Left hindlimb (tissue), 1 donor: Measurements from ENCODE around the gene MDFIC.
A peak's percentile ranks its signal among the peaks of the same experiment; 100 is the strongest.
"Not testable (repeated sequence)": the region's sequence is repeated elsewhere in the genome, so short reads cannot be mapped to it uniquely, and the experiment has no call there.

Source experiments
- DNase-seq: peaks from one replicate; pipeline ENCODE4 v3.0.0-alpha.2; 2018

Gene MDFIC, protein sequence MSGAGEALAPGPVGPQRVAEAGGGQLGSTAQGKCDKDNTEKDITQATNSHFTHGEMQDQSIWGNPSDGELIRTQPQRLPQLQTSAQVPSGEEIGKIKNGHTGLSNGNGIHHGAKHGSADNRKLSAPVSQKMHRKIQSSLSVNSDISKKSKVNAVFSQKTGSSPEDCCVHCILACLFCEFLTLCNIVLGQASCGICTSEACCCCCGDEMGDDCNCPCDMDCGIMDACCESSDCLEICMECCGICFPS

DNA sequence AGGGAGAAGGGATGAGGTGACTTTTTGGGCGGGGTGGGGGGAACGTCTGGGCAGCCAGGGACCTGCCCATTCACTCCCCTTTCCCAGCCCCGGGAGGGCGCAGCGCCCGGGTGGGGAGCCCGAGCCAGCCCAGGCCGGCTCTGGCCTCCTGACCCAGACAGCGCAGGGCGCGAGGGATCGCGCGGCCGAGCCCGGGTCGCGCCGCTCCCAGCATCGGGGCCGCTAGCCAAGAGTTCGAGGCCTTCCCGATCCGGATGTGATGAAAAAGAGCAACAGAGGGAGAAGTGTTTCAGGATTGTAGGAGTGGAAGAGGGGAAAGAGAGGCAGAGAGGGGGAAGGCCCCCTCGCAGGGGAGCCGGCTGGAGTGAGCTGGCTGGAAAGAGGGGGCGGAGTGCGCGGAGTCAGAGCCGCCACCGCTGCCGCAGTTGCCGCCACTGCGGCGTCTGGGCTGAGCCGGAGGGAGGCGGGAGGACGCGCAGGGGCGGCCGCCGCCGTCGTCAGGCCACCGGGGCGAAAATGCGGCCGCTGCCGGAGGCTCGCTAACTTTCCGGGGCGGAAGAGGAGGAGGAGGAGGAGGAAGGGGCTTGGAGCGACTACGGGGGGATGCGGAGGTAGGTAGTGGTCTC, at the start of gene MDFIC:
Gene MDFIC, plus strand, starts transcription at position 69 of the 626 bp plus-strand sequence. CDS start 940 bp downstream, outside the sequence.
- peak; percentile 86 for DNase-seq

DNA sequence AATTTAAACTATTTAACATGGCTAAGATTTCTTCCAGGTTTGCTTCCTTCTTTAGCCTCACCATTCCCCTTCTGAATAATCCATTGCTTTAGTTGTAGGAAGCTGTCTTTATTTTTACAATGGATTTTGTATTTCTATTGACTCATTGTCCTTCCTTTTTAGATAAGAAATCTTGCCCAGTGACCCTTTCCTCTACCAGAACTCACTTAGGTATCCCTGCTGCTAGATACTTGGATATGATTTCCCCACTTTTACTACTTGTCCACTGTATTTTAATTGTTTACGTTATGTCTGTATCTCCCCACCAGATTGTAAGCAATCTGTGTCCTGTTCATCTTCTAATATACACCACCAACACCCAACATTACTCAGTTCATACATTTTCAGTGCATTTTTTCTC, 47.7 kb upstream of the MDFIC start:
- no peak for DNase-seq

DNA sequence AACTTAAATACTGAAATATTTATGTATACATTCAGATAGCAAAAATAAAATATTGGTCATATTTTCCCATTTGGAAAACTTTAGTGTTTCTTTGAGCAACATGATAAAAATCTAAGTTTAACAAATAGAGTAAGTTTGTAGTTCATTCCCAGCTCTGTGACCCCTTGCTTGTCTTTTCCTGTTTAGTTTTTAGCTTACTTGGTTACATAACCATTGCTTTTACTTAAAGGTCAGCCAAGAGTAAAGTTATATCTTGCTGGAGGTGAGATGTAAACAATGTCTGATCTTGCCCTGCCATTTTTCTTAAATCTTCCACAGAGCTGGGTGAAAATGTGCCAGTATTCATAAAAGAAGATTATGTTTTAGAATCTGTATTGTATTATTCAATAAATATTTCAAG, 46.7 kb upstream of the MDFIC start:
- no peak for DNase-seq

DNA sequence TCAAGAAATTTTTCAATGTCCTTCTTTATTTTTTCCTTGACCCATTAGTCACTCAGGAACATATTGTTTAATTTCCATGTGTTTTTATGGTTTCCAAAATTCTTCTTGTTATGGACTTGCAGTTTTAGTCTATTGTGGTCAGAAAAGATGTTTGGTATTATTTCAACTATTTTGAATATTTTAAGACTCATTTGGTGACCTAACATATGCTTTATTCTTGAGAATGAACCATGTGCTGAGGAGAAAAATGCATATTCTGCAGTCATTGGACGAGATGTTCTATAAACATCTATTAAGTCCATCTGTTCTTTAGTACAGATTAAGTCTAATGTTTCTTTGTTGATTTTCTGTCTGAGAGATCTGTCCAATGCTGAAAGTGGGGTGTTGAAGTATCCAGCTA, 42.3 kb upstream of the MDFIC start:
- DNase-seq: no peak

DNA sequence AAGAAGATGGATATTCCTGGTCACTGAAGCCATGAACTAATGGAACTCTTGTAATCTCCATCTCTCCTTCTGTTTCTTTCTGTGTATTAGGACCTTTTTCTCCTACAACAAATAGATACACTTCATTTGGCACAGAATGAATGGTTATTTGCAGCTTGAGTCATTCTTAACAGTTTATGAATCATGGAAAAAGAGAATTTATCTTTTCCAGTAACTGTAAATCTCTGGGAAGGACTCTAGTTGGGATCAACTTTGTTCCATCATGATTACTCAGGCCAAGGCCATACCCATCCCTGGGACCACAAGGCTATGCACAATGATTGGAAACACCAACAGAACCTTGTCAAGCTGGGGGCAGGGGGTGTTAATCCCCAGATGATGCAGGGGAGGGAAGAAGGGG, 36.1 kb upstream of the MDFIC start:
- no peak for DNase-seq

DNA sequence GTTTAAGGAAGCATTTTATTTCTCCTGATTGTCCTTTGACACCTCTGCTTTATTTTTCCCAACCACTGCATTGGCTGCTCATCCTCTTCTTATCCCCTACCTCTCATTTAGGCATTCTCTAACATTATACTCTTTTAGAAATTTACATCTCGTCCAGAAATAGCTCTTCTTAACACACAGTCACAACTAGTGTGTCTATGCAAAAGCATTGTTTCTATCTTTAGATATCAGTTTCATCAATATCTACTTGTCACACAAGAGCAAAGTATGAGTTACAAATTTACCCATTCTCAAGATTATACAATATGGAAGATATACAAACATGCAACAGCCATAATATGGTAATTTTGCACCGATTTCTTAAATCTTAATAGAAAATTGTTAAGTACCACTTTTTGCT, 35.7 kb upstream of the MDFIC start:
- DNase-seq: no peak

DNA sequence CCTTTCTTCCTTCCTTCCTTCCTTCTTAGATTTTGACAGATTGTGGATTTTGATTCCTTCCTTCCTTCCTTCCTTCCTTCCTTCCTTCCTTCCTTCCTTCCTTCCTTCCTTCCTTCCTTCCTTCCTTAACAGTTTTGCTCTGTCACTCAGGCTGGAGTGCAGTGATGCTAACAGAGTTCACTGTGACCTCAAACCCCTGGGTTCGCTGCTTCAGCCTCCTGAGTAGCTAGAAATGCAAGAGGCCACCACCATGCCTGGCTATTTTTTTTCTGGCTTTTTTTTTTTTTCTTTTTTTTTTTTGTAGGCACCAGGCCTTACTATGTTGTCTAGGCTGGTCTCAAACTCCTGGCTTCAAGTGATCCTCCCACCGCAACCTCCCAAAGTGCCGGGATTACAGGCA, 32.8 kb upstream of the MDFIC start:
- not testable (repeated sequence) for DNase-seq

DNA sequence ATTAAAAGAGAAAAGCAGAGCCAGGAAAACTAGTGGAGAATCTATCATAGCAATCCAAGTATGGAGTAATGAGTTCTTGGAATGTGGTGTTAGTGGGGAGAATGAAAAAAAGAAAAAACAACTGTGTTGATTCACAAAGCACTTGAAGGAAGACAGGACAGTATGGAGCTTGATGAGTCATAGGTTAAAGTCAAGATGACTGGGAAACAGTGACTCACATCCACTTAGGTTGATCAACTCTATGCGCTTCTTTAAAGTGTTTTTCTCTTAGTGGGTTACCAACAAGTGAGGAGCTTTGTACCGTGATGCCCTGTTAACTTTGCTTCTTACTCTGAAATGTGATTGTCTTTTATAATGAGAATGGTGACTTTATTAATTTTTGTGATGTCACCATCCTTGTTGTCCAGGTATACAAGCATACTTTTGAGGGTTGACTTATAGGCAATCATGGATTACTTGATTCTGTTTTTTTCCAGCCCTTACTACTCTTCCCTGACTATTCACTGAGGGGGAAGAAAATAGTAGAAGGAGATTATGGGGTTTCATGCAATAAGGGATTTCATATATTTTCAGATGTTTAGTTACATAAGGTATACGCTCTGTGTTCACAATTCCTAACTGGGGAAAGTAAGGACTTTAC, 32.1 kb upstream of the MDFIC start:
- no peak for DNase-seq

DNA sequence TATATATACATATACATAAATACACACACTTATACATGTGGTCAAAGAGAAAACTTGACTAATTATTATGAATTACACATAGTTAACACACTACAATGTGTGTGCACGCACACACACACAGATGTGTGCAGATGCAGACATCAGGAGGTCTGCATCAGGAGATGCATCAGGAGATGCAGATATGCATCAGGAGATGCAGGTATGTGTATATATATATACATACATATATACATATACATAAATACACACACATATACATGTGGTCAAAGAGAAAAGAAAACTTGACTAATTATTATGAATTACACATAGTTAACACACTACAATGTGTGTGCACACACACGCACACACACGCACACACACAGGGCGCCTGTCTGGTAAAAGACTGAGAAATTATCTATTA, 31.3 kb upstream of the MDFIC start:
- DNase-seq: no peak

DNA sequence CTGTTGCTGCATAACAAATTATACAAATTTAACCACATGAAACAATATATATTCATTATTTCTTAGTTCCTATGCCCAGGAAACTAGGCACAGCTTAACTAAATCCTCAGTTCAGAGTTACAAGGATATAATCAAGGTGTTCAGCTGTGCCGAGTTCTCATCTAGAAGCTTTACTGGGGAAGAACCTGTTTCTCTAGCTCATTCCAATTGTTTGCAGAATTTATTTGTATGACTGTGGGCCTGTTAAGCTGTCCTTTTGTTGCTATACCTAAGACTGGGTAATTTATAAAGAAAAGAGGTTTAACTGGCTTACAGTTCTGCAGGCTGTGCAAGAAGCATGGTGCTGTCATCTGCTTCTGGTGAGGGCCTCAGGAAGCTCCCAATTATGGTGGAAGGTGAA, 21.8 kb upstream of the MDFIC start:
- DNase-seq: no peak

DNA sequence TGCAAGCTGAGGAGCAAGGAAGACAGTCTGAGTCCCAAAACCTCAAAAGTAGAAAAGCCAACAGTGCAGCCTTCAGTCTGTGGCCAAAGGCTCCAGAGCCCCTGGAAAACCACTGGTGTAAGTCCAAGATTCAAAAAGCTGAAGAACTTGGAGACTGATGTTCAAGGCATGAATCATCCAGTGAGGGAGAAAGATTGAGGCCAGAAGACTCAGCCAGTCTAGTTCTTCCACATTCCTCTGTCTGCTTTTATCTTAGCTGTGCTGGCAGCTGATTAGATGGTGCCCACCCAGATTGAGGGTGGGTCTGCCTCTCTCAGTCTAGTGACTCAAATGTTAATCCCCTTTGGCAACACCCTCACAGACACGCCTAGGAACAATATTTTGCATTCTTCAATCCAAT, 20.1 kb upstream of the MDFIC start:
- no peak for DNase-seq

DNA sequence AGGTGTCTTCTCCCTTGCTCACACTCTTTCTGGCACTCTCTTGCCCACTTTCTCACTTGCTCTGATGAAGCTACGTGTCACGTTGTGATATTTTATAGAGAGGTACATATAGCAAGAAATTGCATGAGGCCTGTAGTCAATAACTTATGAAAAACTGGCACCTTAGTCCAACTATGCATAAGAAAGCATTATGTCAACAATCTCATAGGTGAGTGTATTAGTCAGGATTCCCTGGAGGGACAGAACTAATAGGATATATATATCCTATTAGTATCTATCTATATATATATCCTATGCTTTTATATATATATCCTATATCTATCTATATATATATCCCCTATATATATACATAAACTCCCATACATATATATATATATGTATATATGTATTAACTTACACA, 18.8 kb upstream of the MDFIC start:
- DNase-seq: no peak

DNA sequence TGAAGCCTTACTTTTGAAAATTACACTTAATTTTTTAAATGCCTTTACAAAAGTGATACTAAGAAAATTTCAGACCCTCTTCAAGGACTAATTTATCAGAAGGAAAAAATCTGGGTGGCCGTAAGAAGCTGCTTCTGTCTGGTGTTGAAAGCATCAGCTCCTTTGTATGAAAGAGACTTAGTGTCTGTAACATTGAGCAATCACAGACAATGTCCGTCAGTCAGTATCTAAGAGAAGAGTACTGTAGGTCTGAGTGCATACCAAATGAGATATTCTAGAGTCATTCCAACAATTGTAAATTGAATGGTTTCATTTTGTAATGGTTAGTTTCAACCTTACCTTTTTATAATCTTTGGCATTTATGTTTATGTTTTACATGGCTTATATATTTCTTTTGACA, 11.1 kb upstream of the MDFIC start:
- no peak for DNase-seq

DNA sequence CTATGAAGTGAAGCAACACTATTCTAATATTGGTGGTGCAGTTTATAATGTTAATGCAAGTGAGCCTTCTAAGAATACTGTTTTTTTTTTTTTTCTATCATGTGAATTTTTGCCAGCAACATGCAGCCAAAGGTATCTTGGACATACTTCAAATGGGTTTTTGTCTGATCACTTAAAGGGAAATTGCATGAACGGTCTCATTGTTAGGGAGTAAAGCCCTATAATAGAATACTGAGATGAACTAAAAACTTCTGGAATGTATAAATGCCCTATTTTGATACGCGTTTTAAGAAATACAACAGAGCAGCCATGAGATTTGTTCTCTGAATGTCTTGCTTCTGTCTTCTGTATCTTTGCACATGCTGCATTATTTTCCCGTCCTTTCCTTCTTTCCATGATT, 10.5 kb upstream of the MDFIC start:
- DNase-seq: no peak

DNA sequence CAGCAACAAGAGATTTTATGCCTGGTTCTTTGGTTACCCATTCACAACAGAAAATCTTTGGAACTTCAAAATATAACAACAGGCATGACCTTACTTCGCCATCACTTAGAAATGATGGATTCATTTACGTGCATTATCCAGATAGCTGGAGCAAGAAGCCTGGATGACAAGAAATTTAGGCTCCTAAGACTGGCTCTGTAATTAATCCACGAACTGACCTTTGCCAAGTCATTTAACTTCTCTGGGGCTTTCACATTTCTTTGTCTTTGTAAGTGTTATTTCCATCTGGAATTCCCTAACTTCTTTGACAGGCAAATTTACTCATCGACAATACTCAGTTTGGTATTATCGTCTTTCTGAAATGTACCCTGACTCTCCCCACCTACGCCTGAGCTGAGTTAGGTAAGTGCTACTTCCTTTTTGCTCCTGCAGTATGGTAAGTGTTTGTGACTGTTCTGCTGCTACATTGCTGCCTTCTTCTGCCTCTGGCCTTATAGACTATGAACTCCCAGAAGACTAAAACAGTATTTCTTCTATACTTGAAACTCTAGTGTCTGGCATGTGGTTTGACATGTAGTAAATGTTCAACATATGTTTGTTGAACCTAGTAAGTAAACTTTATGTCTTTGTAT, 5.5 kb upstream of the MDFIC start:
- no peak for DNase-seq

DNA sequence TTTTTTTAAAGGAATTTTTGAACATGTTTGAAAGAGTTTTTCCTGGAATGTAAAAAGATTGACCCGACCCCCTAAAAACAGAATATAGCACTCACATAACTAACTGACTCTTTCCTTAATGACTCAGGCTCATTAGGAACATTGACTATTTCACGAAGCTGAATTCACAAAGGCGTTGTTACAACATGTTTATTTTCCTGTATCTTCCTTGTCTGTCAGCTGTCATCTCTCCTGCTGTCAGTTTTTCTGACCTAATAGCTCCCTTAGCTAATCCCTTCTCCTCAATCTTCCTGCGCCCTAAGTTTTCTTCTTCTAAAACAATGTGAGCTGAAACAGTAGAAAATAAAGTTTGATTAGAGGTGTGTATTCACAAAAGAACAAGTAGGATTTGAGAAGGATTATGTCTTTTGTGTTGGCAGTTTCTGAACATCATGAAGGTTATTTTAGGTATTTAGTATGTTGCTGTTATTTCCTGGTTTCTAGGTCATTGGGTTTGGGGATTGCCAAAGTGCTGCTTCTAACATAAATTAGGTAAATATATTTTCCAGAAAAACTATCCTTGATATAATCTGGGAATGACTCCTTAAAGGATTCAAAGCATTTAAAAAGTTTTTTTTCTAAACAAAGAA, 4.6 kb upstream of the MDFIC start:
- DNase-seq: no peak

DNA sequence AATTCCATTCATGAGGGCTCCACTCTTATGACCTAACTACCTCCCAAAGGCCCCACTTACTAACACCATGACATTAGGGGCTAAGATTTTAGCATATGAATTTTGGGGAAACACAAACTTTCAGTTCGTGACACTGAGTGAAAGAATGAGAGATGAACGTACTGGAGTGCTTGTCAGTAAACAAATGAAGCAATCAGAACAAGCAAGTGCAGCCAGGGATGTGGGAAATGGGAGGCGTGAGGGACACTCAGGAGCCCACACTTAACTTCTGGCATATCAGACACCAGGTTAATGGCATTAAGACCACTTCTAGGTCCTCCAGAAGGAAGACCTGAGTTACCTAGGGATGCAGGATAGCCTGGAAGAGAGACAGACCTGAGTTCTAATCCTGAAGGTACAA, 2.3 kb upstream of the MDFIC start:
- DNase-seq: no peak

DNA sequence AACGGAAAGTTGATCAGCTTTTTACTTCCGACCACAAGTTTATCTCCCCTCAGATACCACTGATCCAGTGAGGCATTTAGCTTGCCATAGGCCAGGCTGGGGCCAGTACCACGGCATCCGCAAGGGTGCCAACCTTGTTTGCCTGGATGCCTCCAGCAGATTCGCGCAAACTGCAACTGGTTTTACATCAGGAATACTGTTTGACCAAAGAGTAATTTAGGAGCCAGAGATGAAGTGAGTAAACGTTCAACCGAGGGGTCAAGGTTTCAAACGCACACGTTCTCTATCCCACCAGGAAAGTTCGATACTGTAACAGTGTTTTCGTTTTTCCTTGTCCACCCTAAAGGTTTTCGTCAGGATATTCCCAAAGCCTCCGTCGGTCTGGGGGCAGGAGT, 266 bp upstream of the MDFIC start:
- no peak for DNase-seq

DNA sequence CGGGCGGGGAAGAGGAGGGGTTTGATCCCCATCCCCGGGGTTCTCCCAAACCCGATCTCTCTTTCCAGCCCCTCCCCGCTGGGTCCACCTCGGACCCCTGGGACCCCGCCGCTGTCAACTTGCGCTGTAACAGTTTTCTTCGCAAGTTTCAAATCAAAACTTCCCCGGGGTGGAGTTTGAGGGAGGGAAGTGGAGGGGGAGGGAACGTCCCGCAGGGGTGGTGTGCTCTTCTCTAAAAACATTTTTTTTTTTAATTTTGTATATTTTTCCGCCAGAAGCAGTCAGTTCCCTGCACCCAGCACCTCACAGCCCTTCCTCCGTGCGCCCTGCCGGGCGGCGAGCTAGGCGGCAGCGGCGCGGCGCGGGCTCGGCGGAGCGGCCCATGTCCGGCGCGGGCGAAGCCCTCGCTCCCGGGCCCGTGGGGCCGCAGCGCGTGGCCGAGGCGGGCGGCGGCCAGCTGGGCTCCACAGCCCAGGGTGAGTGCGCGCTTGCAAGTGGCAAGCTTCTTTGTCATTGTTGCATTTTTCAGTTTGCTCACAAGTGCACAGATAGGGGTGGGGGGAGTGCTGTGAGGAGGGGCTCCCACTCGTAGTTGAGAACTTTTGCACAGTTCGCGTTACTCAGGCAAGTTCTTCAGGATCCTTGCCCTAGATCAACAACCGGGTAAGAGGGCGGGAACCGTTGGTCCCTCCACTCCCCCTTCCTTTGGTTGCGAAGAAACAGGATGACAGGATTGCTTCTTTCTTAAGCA, 933 bp downstream of the MDFIC start:
- peak; percentile 75 for DNase-seq

DNA sequence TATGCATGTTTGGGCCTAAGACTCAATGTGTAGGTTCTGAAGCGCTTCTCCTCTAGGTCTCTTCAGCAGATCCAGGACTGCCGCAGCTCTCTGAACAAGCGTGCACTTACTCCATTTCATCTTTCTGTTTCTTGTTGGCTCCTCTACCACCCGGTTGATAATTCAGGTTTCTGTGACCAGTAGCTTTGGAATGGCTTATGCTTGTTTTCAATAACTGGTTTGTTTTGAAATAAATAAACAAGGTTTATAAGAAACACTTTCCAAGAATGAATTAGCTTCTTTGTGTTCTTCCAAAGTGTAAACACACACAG, 1.5 kb downstream of the MDFIC start:
- DNase-seq: no peak

DNA sequence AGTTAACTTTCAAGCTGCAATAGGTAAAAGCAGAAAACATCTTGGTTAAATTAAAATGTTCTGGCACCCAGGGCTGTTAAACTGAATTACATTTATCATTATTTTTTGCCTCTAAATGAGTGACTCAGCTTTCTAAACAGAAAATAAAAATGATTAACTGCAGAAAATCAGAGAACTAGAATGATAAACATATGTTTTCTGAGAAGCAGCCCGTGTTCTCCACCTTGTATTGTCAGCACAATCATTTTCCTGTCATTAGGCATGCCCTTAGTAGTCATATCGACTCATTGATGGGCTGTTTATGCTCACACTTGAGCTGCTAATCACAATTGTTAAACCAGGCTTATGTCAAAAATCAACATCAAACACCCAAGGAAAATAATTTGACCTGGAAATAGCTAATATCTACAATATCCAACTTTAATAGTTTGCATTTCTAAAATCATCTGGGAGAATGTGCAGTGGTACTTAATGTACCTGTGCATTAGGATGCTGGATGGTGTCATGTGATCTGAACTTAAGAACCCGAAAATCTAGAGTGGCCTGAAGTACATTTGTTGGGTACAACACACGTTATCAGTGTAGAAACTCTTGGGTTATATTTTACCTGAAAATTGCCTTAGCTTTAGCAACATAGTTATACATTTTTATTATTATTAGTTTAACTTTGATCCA, 2.3 kb downstream of the MDFIC start:
- no peak for DNase-seq

DNA sequence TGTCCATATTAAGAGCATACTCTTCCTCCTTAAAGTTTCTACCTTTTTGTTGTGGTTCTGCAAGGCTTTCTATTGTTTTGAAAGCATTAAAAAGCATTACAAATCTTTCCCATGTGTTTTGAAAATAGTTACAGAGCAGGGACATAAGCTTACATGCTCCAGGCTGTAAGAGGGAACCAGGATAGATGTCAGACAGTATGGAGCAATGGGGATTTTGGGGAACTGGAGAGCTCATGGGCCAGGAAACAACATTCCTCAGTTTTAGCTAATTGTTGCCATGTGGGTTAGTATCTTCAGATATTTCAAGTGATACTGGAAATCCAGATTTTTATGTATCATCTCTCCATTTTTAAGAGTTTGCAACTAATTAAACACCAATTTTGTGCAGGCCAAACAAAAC, 3.5 kb downstream of the MDFIC start:
- no peak for DNase-seq

DNA sequence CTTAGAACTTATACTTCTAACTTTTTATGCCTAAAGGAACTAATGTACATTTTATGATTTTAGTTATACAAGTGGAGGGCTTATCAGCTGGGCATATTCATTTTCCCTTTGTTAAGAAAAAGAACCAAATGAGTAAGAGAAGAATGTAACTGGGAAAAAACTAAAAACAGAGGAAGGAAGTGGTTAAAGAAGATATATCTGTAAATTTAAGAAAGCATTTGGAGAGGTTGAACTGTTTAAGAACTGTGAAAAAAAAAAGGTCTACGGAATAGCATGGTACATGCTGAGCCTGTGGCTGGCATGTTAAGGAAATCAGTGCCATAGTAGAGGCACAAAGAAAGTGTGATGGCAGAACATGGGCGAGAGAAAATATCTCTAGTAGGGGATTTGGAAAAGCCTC, 6.2 kb downstream of the MDFIC start:
- no peak for DNase-seq
